GM12891 (cell line): ENCODE results near the gene SULT1A2.
"Not testable (repeated sequence)": the region's sequence is repeated elsewhere in the genome, so short reads cannot be mapped to it uniquely, and the experiment has no call there.

ENCODE experiments used
- PAX5 ChIP-seq: IDR thresholded peaks from 2 replicates; pipeline ENCODE4 v1.6.1; 2011; ENCODE audit warnings: low read length, moderate library complexity, mild to moderate bottlenecking; ENCODE audit not compliant: insufficient read depth, severe bottlenecking
- POLR2A ChIP-seq: IDR thresholded peaks from 2 replicates; pipeline ENCODE4 v1.6.1; 2011; ENCODE audit warnings: low read depth, low read length, control low read depth
- POLR2AphosphoS5 ChIP-seq: IDR thresholded peaks from 2 replicates; pipeline ENCODE4 v1.6.1; 2011; ENCODE audit warnings: low read depth, low read length, control low read depth
- POU2F2 ChIP-seq: IDR thresholded peaks from 2 replicates; pipeline ENCODE4 v1.6.1; 2011; ENCODE audit warnings: low read depth, mild to moderate bottlenecking, control low read depth, low read length, moderate library complexity
- SPI1 ChIP-seq: IDR thresholded peaks from 2 replicates; pipeline ENCODE4 v1.6.1; 2011; ENCODE audit warnings: low read depth, low read length, control low read depth
- TAF1 ChIP-seq: IDR thresholded peaks from 2 replicates; pipeline ENCODE4 v1.6.1; 2011; ENCODE audit warnings: low read depth, low read length, control low read depth

DNA sequence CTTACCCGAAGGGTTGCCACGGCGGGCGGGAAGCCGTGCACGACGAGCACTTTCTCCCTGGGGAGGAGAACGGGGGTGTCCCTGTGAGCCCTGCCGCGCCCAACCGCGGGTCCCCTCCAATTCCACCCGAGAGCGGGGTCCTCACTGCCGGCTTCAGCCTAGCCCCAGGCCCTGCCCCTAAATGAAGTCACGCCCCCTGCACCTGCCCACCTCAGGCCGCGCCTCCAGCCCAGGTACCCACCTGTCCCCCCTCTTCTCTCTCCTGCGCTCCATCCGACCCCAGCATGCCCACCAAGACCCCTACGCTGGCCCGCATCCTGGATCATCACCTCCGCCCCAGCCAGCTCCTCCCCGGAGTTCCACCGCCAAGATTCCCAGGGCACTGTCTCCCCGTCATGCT, 17.1 kb upstream of the SULT1A2 start:
- not testable (repeated sequence) for TF ChIP-seq POLR2A, POLR2AphosphoS5, POU2F2, TAF1, SPI1, PAX5
